H9 (cell line): Measurements from ENCODE around the gene TBC1D25. TPM values are rescaled to one million over a fixed set of nuclear protein-coding genes. Genes with fewer than 3 reads are reported as not detected.

Source experiments
- DNase-seq: peaks from one replicate; pipeline ENCODE4 v3.0.0-alpha.2; 2017
- H2AFZ ChIP-seq: one replicate; pipeline ENCODE4 v1.6.1; 2013; ENCODE audit warnings: mild to moderate bottlenecking, low read length, control low read depth, moderate library complexity
- H2AK5ac ChIP-seq: 2 replicates; pipeline ENCODE4 v1.6.1; 2013; ENCODE audit warnings: low read length, control low read depth, mixed read lengths; ENCODE audit not compliant: insufficient read length
- H2BK120ac ChIP-seq: one replicate; pipeline ENCODE4 v1.6.1; 2013; ENCODE audit warnings: low read depth, mild to moderate bottlenecking, low read length, control low read depth, inconsistent platforms; ENCODE audit not compliant: poor library complexity, severe bottlenecking
- H2BK12ac ChIP-seq: 2 replicates; pipeline ENCODE4 v1.6.1; 2013; ENCODE audit warnings: low read length, control low read depth, mixed read lengths, low read depth; ENCODE audit not compliant: insufficient read length
- H2BK15ac ChIP-seq: 2 replicates; pipeline ENCODE4 v1.6.1; 2013; ENCODE audit warnings: low read depth, low read length, control low read depth
- H2BK20ac ChIP-seq: one replicate; pipeline ENCODE4 v1.6.1; 2013; ENCODE audit warnings: low read depth, mild to moderate bottlenecking, low read length, control low read depth, inconsistent platforms; ENCODE audit not compliant: poor library complexity, severe bottlenecking
- H2BK5ac ChIP-seq: 2 replicates; pipeline ENCODE4 v1.6.1; 2013; ENCODE audit warnings: low read length, control low read depth, mixed read lengths; ENCODE audit not compliant: insufficient read length
- H3K14ac ChIP-seq: 2 replicates; pipeline ENCODE4 v1.6.1; 2013; ENCODE audit warnings: low read length, control low read depth; ENCODE audit not compliant: insufficient read depth
- H3K18ac ChIP-seq: 2 replicates; pipeline ENCODE4 v1.6.1; 2013; ENCODE audit warnings: low read depth, mild to moderate bottlenecking, mixed read lengths, low read length, control low read depth; ENCODE audit not compliant: insufficient read length
- H3K23ac ChIP-seq: 2 replicates; pipeline ENCODE4 v1.6.1; 2013; ENCODE audit warnings: low read length, control low read depth, mixed read lengths, low read depth; ENCODE audit not compliant: insufficient read length
- H3K23me2 ChIP-seq: 2 replicates; pipeline ENCODE4 v1.6.1; 2013; ENCODE audit warnings: low read depth, mild to moderate bottlenecking, mixed read lengths, low read length, control low read depth; ENCODE audit not compliant: insufficient read length, poor library complexity, severe bottlenecking
- H3K27ac ChIP-seq: 2 replicates; pipeline ENCODE4 v1.5.1; 2013; ENCODE audit warnings: low read length, control low read depth, mixed read lengths, low read depth; ENCODE audit not compliant: insufficient read length
- H3K27me3 ChIP-seq: 2 replicates; pipeline ENCODE4 v1.6.1; 2013; ENCODE audit warnings: low read length, control low read depth, inconsistent platforms; ENCODE audit not compliant: insufficient read depth
- H3K4ac ChIP-seq: 2 replicates; pipeline ENCODE4 v1.6.1; 2013; ENCODE audit warnings: low read depth, mild to moderate bottlenecking, control low read depth, inconsistent platforms, low read length, moderate library complexity
- H3K4me1 ChIP-seq: 2 replicates; pipeline ENCODE4 v1.6.1; 2013; ENCODE audit warnings: low read length, control low read depth, inconsistent platforms; ENCODE audit not compliant: insufficient read depth
- H3K4me2 ChIP-seq: 2 replicates; pipeline ENCODE4 v1.6.1; 2013; ENCODE audit warnings: low read length, control low read depth, mixed read lengths; ENCODE audit not compliant: insufficient read length, insufficient read depth
- H3K56ac ChIP-seq: 2 replicates; pipeline ENCODE4 v1.6.1; 2013; ENCODE audit warnings: low read depth, mild to moderate bottlenecking, mixed read lengths, low read length, control low read depth; ENCODE audit not compliant: insufficient read length
- H3K79me1 ChIP-seq: 2 replicates; pipeline ENCODE4 v1.6.1; 2013; ENCODE audit warnings: low read depth, mild to moderate bottlenecking, moderate library complexity, low read length, control low read depth, inconsistent platforms; ENCODE audit not compliant: insufficient read depth, poor library complexity, severe bottlenecking
- H3K79me2 ChIP-seq: 2 replicates; pipeline ENCODE4 v1.6.1; 2013; ENCODE audit warnings: low read length, control low read depth, inconsistent platforms; ENCODE audit not compliant: insufficient read depth
- H3K9ac ChIP-seq: 2 replicates; pipeline ENCODE4 v1.6.1; 2013; ENCODE audit warnings: low read length, control low read depth, mixed read lengths; ENCODE audit not compliant: insufficient read length; ENCODE audit errors: extremely low read depth
- H3K9me3 ChIP-seq: one replicate; pipeline ENCODE4 v1.6.1; 2013; ENCODE audit warnings: low read depth, low read length, inconsistent platforms; ENCODE audit not compliant: control insufficient read depth
- H3T11ph ChIP-seq: one replicate; pipeline ENCODE4 v1.6.1; 2013; ENCODE audit warnings: mild to moderate bottlenecking, low read length, control low read depth, inconsistent platforms
- H4K20me1 ChIP-seq: one replicate; pipeline ENCODE4 v1.6.1; 2013; ENCODE audit not compliant: control insufficient read depth, insufficient read length, insufficient read depth
- H4K5ac ChIP-seq: 2 replicates; pipeline ENCODE4 v1.6.1; 2013; ENCODE audit warnings: low read depth, mild to moderate bottlenecking, mixed read lengths, low read length, control low read depth; ENCODE audit not compliant: insufficient read length
- H4K8ac ChIP-seq: replicated peaks from 2 replicates; pipeline ENCODE4 v1.6.1; 2013; ENCODE audit warnings: low read length, control low read depth, mixed read lengths, low read depth; ENCODE audit not compliant: insufficient read length
- H4K91ac ChIP-seq: 2 replicates; pipeline ENCODE4 v1.6.1; 2013; ENCODE audit warnings: low read depth, mild to moderate bottlenecking, moderate library complexity, mixed read lengths, low read length, control low read depth; ENCODE audit not compliant: insufficient read length
- H3K27ac Mint-ChIP-seq, 3 experiments: 2 replicates in 2 of 3; 3 replicates in 1 of 3; pipeline ENCODE4 v1.8.0; 2020 to 2021; ENCODE audit warnings: mixed read lengths in 3 of 3, mild to moderate bottlenecking in 1 of 3, moderate library complexity in 1 of 3
- H3K27me3 Mint-ChIP-seq: 2 replicates; pipeline ENCODE4 v1.8.0; 2021; ENCODE audit warnings: low read depth, mild to moderate bottlenecking, moderate library complexity, mixed read lengths
- H3K36me3 Mint-ChIP-seq, 3 experiments: 2 replicates in 2 of 3; 3 replicates in 1 of 3; pipeline ENCODE4 v1.8.0; 2020 to 2021; ENCODE audit warnings: low read depth in 3 of 3, mixed read lengths in 3 of 3; ENCODE audit not compliant: insufficient read depth in 1 of 3
- H3K4me1 Mint-ChIP-seq, 2 experiments: 2 replicates each; pipeline ENCODE4 v1.8.0; 2020; ENCODE audit warnings: mixed read lengths in 2 of 2
- H3K4me3 Mint-ChIP-seq, 2 experiments: 2 replicates in 1 of 2; 3 replicates in 1 of 2; pipeline ENCODE4 v1.8.0; 2020 to 2021; ENCODE audit warnings: mild to moderate bottlenecking in 2 of 2, mixed read lengths in 2 of 2, moderate library complexity in 1 of 2
- H3K9me3 Mint-ChIP-seq, 2 experiments: 2 replicates in 1 of 2; 3 replicates in 1 of 2; pipeline ENCODE4 v1.8.0; 2020; ENCODE audit warnings: mild to moderate bottlenecking in 2 of 2, mixed read lengths in 2 of 2, moderate library complexity in 1 of 2
- WGBS: extraction: QIAGEN DNeasy Blood & Tissue Kit; methylation state at CpG from one replicate; pipeline ENCODE4 v1.1.7; 2013; ENCODE audit warnings: missing lambda C conversion rate, low lambda C conversion rate, mixed read lengths; ENCODE audit not compliant: insufficient read length; ENCODE audit errors: extremely low coverage; 5-methylcytosine and 5-hydroxymethylcytosine counted together
- total RNA-seq: library from RNA; stranded (reverse); gene quantifications from 2 replicates; pipeline ENCODE4 v1.2.1, GENCODE V29; 2021
- TF ChIP-seq, protein P1 (sequence below): fragments of 200-600 bp; sonication (generic); conservative IDR thresholded peaks from 3 replicates; pipeline ENCODE4 v1.8.0; 2021; ENCODE audit warnings: antibody characterized with exemption, mild to moderate bottlenecking

TBC1D25 gene
- total RNA-seq, 1 experiment from 2014 or later, result 10.2 TPM

DNA sequence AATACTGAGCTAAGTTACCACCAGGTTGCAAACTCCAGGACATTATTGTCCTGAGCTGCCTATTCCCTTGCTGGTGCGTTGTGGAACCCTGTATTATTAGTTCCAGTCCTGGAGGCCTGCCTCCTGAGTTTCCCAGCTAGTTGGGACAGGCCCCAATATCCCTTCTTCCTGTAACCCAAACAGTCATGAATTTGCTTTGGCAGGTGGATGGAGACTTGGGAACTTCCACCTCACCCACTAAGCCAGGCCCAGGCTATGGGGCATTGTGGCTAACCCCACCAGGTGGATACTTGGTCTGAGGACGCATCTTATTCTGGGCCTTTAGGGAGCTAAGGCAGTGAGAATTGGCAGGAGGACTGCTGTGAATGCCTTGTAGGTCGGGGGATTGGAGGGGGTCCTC is 39.7 kb downstream of the TBC1D25 start:
- DNase-seq, result no peak
- no peak overlapping the region for H2AK5ac ChIP-seq
- H3K27me3 Mint-ChIP-seq, result no peaks in the 10 kb centered on the region; the same call in 1 of the 2 replicates
- H3K79me1 ChIP-seq, result no peaks in the 10 kb centered on the region
- no peaks in the 10 kb centered on the region for H4K20me1 ChIP-seq
- H3K4ac ChIP-seq, result no peak overlapping the region
- no peak overlapping the region for H3K27ac Mint-ChIP-seq
- H3K27ac ChIP-seq, result no peak overlapping the region
- no peak overlapping the region for H3K23ac ChIP-seq
- TF ChIP-seq, protein P1, sequence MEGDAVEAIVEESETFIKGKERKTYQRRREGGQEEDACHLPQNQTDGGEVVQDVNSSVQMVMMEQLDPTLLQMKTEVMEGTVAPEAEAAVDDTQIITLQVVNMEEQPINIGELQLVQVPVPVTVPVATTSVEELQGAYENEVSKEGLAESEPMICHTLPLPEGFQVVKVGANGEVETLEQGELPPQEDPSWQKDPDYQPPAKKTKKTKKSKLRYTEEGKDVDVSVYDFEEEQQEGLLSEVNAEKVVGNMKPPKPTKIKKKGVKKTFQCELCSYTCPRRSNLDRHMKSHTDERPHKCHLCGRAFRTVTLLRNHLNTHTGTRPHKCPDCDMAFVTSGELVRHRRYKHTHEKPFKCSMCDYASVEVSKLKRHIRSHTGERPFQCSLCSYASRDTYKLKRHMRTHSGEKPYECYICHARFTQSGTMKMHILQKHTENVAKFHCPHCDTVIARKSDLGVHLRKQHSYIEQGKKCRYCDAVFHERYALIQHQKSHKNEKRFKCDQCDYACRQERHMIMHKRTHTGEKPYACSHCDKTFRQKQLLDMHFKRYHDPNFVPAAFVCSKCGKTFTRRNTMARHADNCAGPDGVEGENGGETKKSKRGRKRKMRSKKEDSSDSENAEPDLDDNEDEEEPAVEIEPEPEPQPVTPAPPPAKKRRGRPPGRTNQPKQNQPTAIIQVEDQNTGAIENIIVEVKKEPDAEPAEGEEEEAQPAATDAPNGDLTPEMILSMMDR, result no peak
- H3K4me1 ChIP-seq, result 0 out of 2 replicates have a peak, but pooled peaks cover 2% of the 10 kb centered on the region
- H4K91ac ChIP-seq, result no peak overlapping the region
- H2BK120ac ChIP-seq, result no peak overlapping the region
- no peaks in the 10 kb centered on the region for H3K27me3 ChIP-seq
- peaks cover 0 to 8% of the 10 kb centered on the region in 2 experiments; a peak in 3 of 4 replicates for H3K4me1 Mint-ChIP-seq
- no CpG with 5 or more reads among the region's 3 CpGs for WGBS
- H4K8ac ChIP-seq, result no peak overlapping the region
- H3K79me2 ChIP-seq, result no peaks in the 10 kb centered on the region; the same call in 1 of the 2 replicates
- no peak overlapping the region for H2BK20ac ChIP-seq
- H3K23me2 ChIP-seq, result no peaks in the 10 kb centered on the region
- peak overlapping the region in 1 of 2 experiments; percentile 20; a peak in 1 of 5 replicates for H3K4me3 Mint-ChIP-seq
- no peak overlapping the region for H3K14ac ChIP-seq
- no peak overlapping the region for H2BK12ac ChIP-seq
- H2BK15ac ChIP-seq, result no peak overlapping the region
- peaks cover 29% of the 10 kb centered on the region for H3K9me3 ChIP-seq
- no peak overlapping the region for H2BK5ac ChIP-seq
- H3K4me2 ChIP-seq, result no peak overlapping the region
- H3K9ac ChIP-seq, result no peak overlapping the region
- H3T11ph ChIP-seq, result no peak overlapping the region
- peaks cover 63 to 78% of the 10 kb centered on the region in 2 experiments for H3K9me3 Mint-ChIP-seq
- no peak overlapping the region for H4K5ac ChIP-seq
- H3K18ac ChIP-seq, result no peak overlapping the region
- H2AFZ ChIP-seq, result no peak overlapping the region
- no peak overlapping the region for H3K56ac ChIP-seq
- peaks cover 37 to 56% (median 52%) of the 10 kb centered on the region in 3 experiments for H3K36me3 Mint-ChIP-seq
